Esophagus muscularis mucosa (tissue), 4 donors: ENCODE data around the gene ZAP70. TPM values are rescaled to one million over a fixed set of nuclear protein-coding genes. Genes with fewer than 3 reads are reported as not detected.
"Not testable (repeated sequence)": the region's sequence is repeated elsewhere in the genome, so short reads cannot be mapped to it uniquely, and the experiment has no call there.

Source experiments
- DNase-seq: peaks from one replicate; pipeline ENCODE4 v3.0.0-alpha.2; 2017; ENCODE audit errors: extremely low spot score
- H3K27ac ChIP-seq, 4 donors: fragments of 200-600 bp; sonication (generic); replicated peaks in 1 of 4; 1 replicate in 3 of 4; 2 replicates in 1 of 4; pipeline ENCODE4 v1.5.1; 2016 to 2019; ENCODE audit warnings: mild to moderate bottlenecking in 1 of 4
- H3K27me3 ChIP-seq, 4 donors: fragments of 200-600 bp; sonication (generic); one replicate each; pipeline versions ENCODE4 v1.5.1 to v1.6.0; 2016 to 2019
- H3K36me3 ChIP-seq, 4 donors: fragments of 200-600 bp; sonication (generic); one replicate each; pipeline ENCODE4 v1.5.1; 2016 to 2019
- H3K4me1 ChIP-seq, 4 donors: fragments of 200-600 bp; sonication (generic); one replicate each; pipeline ENCODE4 v1.5.1; 2016 to 2019
- H3K4me3 ChIP-seq, 4 donors: fragments of 200-600 bp; sonication (generic); 1 replicate in 2 of 4; 2 replicates in 2 of 4; pipeline ENCODE4 v1.5.1; 2016 to 2019; ENCODE audit warnings: mild to moderate bottlenecking in 4 of 4, moderate library complexity in 1 of 4
- H3K9me3 ChIP-seq, 4 donors: fragments of 200-600 bp; sonication (generic); 1 replicate in 3 of 4; 2 replicates in 1 of 4; pipeline ENCODE4 v1.5.1; 2016 to 2019
- CTCF ChIP-seq, 3 experiments: fragments of 200-600 bp in 2 of 3; fragments of 450-650 bp in 1 of 3; sonication (generic) in 2 of 3; IDR thresholded peaks; one replicate each; pipeline ENCODE4 v1.5.1; 2017 to 2019; ENCODE audit warnings: antibody characterized with exemption in 3 of 3, mild to moderate bottlenecking in 2 of 3, moderate library complexity in 1 of 3
- EP300 ChIP-seq: sonication (generic); formaldehyde crosslinking; IDR thresholded peaks from one replicate; pipeline ENCODE4 v1.6.1; 2017; ENCODE audit warnings: antibody characterized with exemption
- POLR2A ChIP-seq: fragments of 450-650 bp; IDR thresholded peaks from one replicate; pipeline ENCODE4 v1.6.1; 2017; ENCODE audit warnings: antibody characterized with exemption, moderate library complexity, mild to moderate bottlenecking, low read depth
- POLR2AphosphoS5 ChIP-seq, 2 donors: sonication (generic); formaldehyde crosslinking; IDR thresholded peaks; one replicate each; pipeline ENCODE4 v1.6.1; 2017; ENCODE audit warnings: antibody characterized with exemption in 2 of 2
- WGBS: methylation state at CpG from one replicate; pipeline ENCODE4 v1.1.5; 2018; 5-methylcytosine and 5-hydroxymethylcytosine counted together
- intact Hi-C: fragments of 100-400 bp; cut with DNase I; formaldehyde crosslinking; loops from one replicate; pipeline ENCODE4 v1.15.1; 2023
- total RNA-seq, 4 donors: library from RNA; depleted of rRNA; stranded (reverse); fragments of >200 nt; gene quantifications; one replicate each; pipeline versions ENCODE4 v1.1.0 to v1.2.1, GENCODE V29; 2016

Gene ZAP70
- total RNA-seq, 4 donors from 2014 or later = 1.2 to 3.5 (median 1.8) TPM

GRCh38 chr2:97711394-97711711 is 2.0 kb upstream of the ZAP70 start:
- H3K9me3 ChIP-seq = no peaks in the 10 kb centered on the region
- H3K36me3 ChIP-seq = no peaks in the 10 kb centered on the region
- peaks cover 0 to 23% (median 0%) of the 10 kb centered on the region in 4 donors for H3K27me3 ChIP-seq
- TF ChIP-seq POLR2AphosphoS5 (IDR thresholded peaks at IDR 0.05) = no peak
- no peak for TF ChIP-seq CTCF (IDR thresholded peaks at IDR 0.05)
- no peak for TF ChIP-seq EP300
- TF ChIP-seq POLR2A = no peak
- H3K27ac ChIP-seq = no peak overlapping the region
- WGBS = 94% methylated on average over 6 of the region's 6 CpGs
- no peak overlapping the region for H3K4me3 ChIP-seq
- no peak for DNase-seq
- intact Hi-C loops = no loop called here
- no peaks in the 10 kb centered on the region for H3K4me1 ChIP-seq

- WGBS = 89% methylated on average over 9 of the region's 9 CpGs
- H3K4me1 ChIP-seq, H3K4me3 ChIP-seq, intact Hi-C loops, H3K9me3 ChIP-seq, DNase-seq, H3K36me3 ChIP-seq, H3K27ac ChIP-seq: not testable (repeated sequence)
- peaks cover 0 to 20% (median 0%) of the 10 kb centered on the region in 4 donors for H3K27me3 ChIP-seq
Observed at GRCh38 chr2:97712175-97712574, 1.2 kb upstream of the ZAP70 start.

GRCh38 chr2:97712693-97713295 is 582 bp upstream of the ZAP70 start:
- H3K27ac ChIP-seq = no peak overlapping the region
- no peaks in the 10 kb centered on the region for H3K4me1 ChIP-seq
- WGBS = 80% methylated on average over 11 of the region's 11 CpGs
- peaks cover 0 to 14% (median 0%) of the 10 kb centered on the region in 4 donors for H3K27me3 ChIP-seq
- intact Hi-C loops = no loop called here
- DNase-seq = no peak
- no peaks in the 10 kb centered on the region for H3K9me3 ChIP-seq
- no peak for TF ChIP-seq POLR2A
- TF ChIP-seq CTCF (IDR thresholded peaks at IDR 0.05) = no peak
- TF ChIP-seq POLR2AphosphoS5 (IDR thresholded peaks at IDR 0.05) = no peak
- TF ChIP-seq EP300 = no peak
- H3K36me3 ChIP-seq = no peaks in the 10 kb centered on the region
- no peak overlapping the region for H3K4me3 ChIP-seq

GRCh38 chr2:97714084-97714949 is 941 bp downstream of the ZAP70 start:
- H3K36me3 ChIP-seq = no peaks in the 10 kb centered on the region
- H3K4me1 ChIP-seq = no peaks in the 10 kb centered on the region
- TF ChIP-seq EP300 (no peak), CTCF (IDR thresholded peaks at IDR 0.05) (no peak), POLR2AphosphoS5 (IDR thresholded peaks at IDR 0.05) (no peak), POLR2A (no peak)
- no peak for DNase-seq
- WGBS = 94% methylated on average over 13 of the region's 17 CpGs
- peaks cover 0 to 3% (median 0%) of the 10 kb centered on the region in 4 donors for H3K27me3 ChIP-seq
- no peak overlapping the region for H3K4me3 ChIP-seq
- H3K9me3 ChIP-seq = no peaks in the 10 kb centered on the region
- H3K27ac ChIP-seq = no peak overlapping the region
- intact Hi-C loops = no loop called here

- no peak for DNase-seq
- no peaks in the 10 kb centered on the region for H3K9me3 ChIP-seq
- WGBS = 91% methylated on average over 10 of the region's 13 CpGs
- H3K4me1 ChIP-seq = no peaks in the 10 kb centered on the region
- H3K4me3 ChIP-seq = no peak overlapping the region
- TF ChIP-seq POLR2A (no peak), EP300 (no peak), POLR2AphosphoS5 (IDR thresholded peaks at IDR 0.05) (no peak), CTCF (IDR thresholded peaks at IDR 0.05) (no peak)
- H3K27me3 ChIP-seq = no peaks in the 10 kb centered on the region
- no peak overlapping the region for H3K27ac ChIP-seq
- no peaks in the 10 kb centered on the region for H3K36me3 ChIP-seq
- intact Hi-C loops = no loop called here
Observed at GRCh38 chr2:97714950-97715652, 1.7 kb downstream of the ZAP70 start.
